Panc1 (cell line): ENCODE measurements around the gene FAM204A. TPM values are rescaled to one million over a fixed set of nuclear protein-coding genes. Genes with fewer than 3 reads are reported as not detected.

Experiments
- ATAC-seq: fragments of 200-7000 bp; cut with Tn5 transposase; 2 replicates; pipeline ENCODE4 v1.9.1; 2020; ENCODE audit warnings: mild to moderate bottlenecking, moderate library complexity
- BruUV-seq: library from RNA; stranded (reverse); fragments of 400-500 nt; replicated peaks from 2 replicates; lab custom pipeline; 2021; lab: Mats Ljungman, UMichigan
- CTCF ChIA-PET: fragments of 300-600 bp; sonication (Branson Sonifier 250); formaldehyde crosslinking; loops from one replicate; lab custom pipeline; 2022; ENCODE audit warnings: antibody characterized with exemption; lab: Charles Lee
- POLR2A ChIA-PET: fragments of 300-600 bp; sonication (Branson Sonifier 250); formaldehyde crosslinking; loops from one replicate; lab custom pipeline; 2022; ENCODE audit warnings: antibody characterized with exemption; lab: Charles Lee
- DNase-seq: peaks from one replicate; pipeline ENCODE4 v3.0.0-alpha.2; 2010; ENCODE audit warnings: low read depth, low spot score
- H3K27ac ChIP-seq: 2 replicates; pipeline ENCODE4 v1.5.1; 2011; ENCODE audit warnings: mild to moderate bottlenecking, low read length, inconsistent platforms
- H3K27me3 ChIP-seq: fragments of 200-500 bp; sonication (Bioruptor generic); 2 replicates; pipeline ENCODE4 v1.6.0; 2014; ENCODE audit warnings: low read length, inconsistent platforms; ENCODE audit not compliant: control insufficient read depth, insufficient read depth
- H3K36me3 ChIP-seq: fragments of 200-500 bp; sonication (Bioruptor generic); 2 replicates; pipeline ENCODE4 v1.5.1; 2014; ENCODE audit warnings: inconsistent platforms, mild to moderate bottlenecking, low read length, moderate library complexity; ENCODE audit not compliant: control insufficient read depth, insufficient read depth
- H3K4me1 ChIP-seq: 2 replicates; pipeline ENCODE4 v1.5.1; 2011; ENCODE audit warnings: inconsistent platforms, mild to moderate bottlenecking, low read length, moderate library complexity; ENCODE audit not compliant: control insufficient read depth, insufficient read depth
- H3K4me3 ChIP-seq, 2 experiments: 2 replicates each; pipeline ENCODE4 v1.5.1; 2011 to 2012; ENCODE audit warnings: low read depth in 2 of 2, low read length in 2 of 2, mild to moderate bottlenecking in 2 of 2, inconsistent platforms in 1 of 2, moderate library complexity in 1 of 2
- H3K9me3 ChIP-seq: fragments of 200-500 bp; sonication (Bioruptor generic); 2 replicates; pipeline ENCODE4 v1.5.1; 2014; ENCODE audit warnings: low read depth, mild to moderate bottlenecking, inconsistent platforms, low read length, moderate library complexity; ENCODE audit not compliant: control insufficient read depth, insufficient read depth
- POLR2AphosphoS5 ChIP-seq: IDR thresholded peaks from 2 replicates; pipeline ENCODE4 v1.6.1; 2012; ENCODE audit warnings: mild to moderate bottlenecking, low read depth, low read length, moderate library complexity
- SIN3A ChIP-seq: IDR thresholded peaks from 2 replicates; pipeline ENCODE4 v1.6.1; 2012; ENCODE audit warnings: low read depth, mild to moderate bottlenecking, low read length, moderate library complexity, borderline replicate concordance; ENCODE audit not compliant: insufficient read depth
- TCF7L2 ChIP-seq: IDR thresholded peaks from 2 replicates; pipeline ENCODE4 v1.6.1; 2011; ENCODE audit warnings: mild to moderate bottlenecking, low read depth, low read length, inconsistent platforms
- in situ Hi-C: cut with HindIII; loops from 2 replicates; pipeline ENCODE4 v1.10.0; 2016; ENCODE audit warnings: low sequenced_read_pairs, low pct_unique_long_range_greater_than_20kb
- intact Hi-C: fragments of 100-400 bp; cut with micrococcal nuclease; formaldehyde crosslinking; loops from one replicate; pipeline ENCODE4 v1.10.0; 2022; ENCODE audit not compliant: unreplicated experiment
- total RNA-seq: library from RNA; stranded (reverse); gene quantifications from one replicate; pipeline ENCODE4 v1.2.1, GENCODE V29; 2021; ENCODE audit not compliant: unreplicated experiment
- TF ChIP-seq, protein P1 (sequence below), 2 experiments: IDR thresholded peaks; 2 replicates each; pipeline ENCODE4 v1.6.1; 2011 to 2012; ENCODE audit warnings: low read depth in 2 of 2, control low read depth in 1 of 2, low read length in 1 of 2, mild to moderate bottlenecking in 1 of 2, moderate library complexity in 1 of 2; ENCODE audit not compliant: insufficient read depth in 1 of 2
- TF ChIP-seq, protein P2 (sequence below): fragments of 450-650 bp; IDR thresholded peaks from 2 replicates; pipeline ENCODE4 v1.5.1; 2017; ENCODE audit warnings: mild to moderate bottlenecking

Gene FAM204A
- total RNA-seq, 1 experiment from 2014 or later: 69.1 TPM

- CTCF ChIA-PET: no interaction called here
- POLR2A ChIA-PET: interaction anchor here (0.6 to 1.0 kb wide), 2 partner anchors 17 to 126 kb away, joined by 3 to 7 read pairs; no protein-coding TSS in a partner anchor
- no peaks in the 10 kb centered on the region for H3K9me3 ChIP-seq
- no peak for DNase-seq
- intact Hi-C loops (no loop called here), in situ Hi-C loops (no loop called here)
- H3K36me3 ChIP-seq: peaks cover 11% of the 10 kb centered on the region; the same call in 1 of the 2 replicates
- H3K27me3 ChIP-seq: no peaks in the 10 kb centered on the region
- H3K4me3 ChIP-seq: no peak overlapping the region
- H3K4me1 ChIP-seq: peaks cover 10% of the 10 kb centered on the region; the same call in 1 of the 2 replicates
- BruUV-seq: no TSS peak
- H3K27ac ChIP-seq: no peak overlapping the region
- no peak for ATAC-seq
- TF ChIP-seq TCF7L2 (no peak), POLR2AphosphoS5 (no peak), SIN3A (no peak)
- TF ChIP-seq, protein P1, sequence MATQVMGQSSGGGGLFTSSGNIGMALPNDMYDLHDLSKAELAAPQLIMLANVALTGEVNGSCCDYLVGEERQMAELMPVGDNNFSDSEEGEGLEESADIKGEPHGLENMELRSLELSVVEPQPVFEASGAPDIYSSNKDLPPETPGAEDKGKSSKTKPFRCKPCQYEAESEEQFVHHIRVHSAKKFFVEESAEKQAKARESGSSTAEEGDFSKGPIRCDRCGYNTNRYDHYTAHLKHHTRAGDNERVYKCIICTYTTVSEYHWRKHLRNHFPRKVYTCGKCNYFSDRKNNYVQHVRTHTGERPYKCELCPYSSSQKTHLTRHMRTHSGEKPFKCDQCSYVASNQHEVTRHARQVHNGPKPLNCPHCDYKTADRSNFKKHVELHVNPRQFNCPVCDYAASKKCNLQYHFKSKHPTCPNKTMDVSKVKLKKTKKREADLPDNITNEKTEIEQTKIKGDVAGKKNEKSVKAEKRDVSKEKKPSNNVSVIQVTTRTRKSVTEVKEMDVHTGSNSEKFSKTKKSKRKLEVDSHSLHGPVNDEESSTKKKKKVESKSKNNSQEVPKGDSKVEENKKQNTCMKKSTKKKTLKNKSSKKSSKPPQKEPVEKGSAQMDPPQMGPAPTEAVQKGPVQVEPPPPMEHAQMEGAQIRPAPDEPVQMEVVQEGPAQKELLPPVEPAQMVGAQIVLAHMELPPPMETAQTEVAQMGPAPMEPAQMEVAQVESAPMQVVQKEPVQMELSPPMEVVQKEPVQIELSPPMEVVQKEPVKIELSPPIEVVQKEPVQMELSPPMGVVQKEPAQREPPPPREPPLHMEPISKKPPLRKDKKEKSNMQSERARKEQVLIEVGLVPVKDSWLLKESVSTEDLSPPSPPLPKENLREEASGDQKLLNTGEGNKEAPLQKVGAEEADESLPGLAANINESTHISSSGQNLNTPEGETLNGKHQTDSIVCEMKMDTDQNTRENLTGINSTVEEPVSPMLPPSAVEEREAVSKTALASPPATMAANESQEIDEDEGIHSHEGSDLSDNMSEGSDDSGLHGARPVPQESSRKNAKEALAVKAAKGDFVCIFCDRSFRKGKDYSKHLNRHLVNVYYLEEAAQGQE (IDR thresholded peaks at IDR 0.05; ENCODE audit: insufficient read depth in 1 of 2, low read depth in 2 of 2, low read length in 1 of 2): no peak
- TF ChIP-seq, protein P2, sequence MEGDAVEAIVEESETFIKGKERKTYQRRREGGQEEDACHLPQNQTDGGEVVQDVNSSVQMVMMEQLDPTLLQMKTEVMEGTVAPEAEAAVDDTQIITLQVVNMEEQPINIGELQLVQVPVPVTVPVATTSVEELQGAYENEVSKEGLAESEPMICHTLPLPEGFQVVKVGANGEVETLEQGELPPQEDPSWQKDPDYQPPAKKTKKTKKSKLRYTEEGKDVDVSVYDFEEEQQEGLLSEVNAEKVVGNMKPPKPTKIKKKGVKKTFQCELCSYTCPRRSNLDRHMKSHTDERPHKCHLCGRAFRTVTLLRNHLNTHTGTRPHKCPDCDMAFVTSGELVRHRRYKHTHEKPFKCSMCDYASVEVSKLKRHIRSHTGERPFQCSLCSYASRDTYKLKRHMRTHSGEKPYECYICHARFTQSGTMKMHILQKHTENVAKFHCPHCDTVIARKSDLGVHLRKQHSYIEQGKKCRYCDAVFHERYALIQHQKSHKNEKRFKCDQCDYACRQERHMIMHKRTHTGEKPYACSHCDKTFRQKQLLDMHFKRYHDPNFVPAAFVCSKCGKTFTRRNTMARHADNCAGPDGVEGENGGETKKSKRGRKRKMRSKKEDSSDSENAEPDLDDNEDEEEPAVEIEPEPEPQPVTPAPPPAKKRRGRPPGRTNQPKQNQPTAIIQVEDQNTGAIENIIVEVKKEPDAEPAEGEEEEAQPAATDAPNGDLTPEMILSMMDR: no peak
Measured at GRCh38 chr10:118315629-118316028, 26.5 kb downstream of the FAM204A start.

DNA sequence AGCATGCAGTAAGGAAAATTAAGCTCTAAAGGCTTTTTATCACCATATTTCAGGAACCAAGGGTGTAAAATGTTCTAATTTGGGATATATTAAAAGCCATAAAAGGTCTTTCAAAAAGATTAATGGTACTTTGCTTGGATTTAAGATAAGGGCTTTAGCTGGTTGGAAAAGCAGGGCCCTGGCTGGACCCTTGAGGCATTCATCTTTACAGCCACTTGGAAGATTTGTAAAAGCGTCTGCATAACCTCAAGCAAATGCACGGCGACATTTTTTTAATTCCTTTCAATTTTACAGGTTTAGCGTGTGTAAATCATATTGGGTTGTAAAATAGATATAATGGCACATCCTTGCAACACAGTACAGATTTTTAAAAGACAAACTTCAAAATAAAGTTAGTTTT, 27.2 kb downstream of the FAM204A start:
- DNase-seq (no peak), ATAC-seq (no peak)
- Histone ChIP-seq H3K4me1 (peaks cover 12% of the 10 kb centered on the region; the same call in 1 of the 2 replicates), H3K9me3 (no peaks in the 10 kb centered on the region), H3K27me3 (no peaks in the 10 kb centered on the region), H3K36me3 (peaks cover 10% of the 10 kb centered on the region; the same call in 1 of the 2 replicates), H3K4me3 (no peak overlapping the region), H3K27ac (no peak overlapping the region)
- TF ChIP-seq, protein P2: no peak
- TF ChIP-seq, protein P1 (IDR thresholded peaks at IDR 0.05; ENCODE audit: insufficient read depth in 1 of 2, low read depth in 2 of 2, low read length in 1 of 2): no peak
- TF ChIP-seq TCF7L2 (no peak), POLR2AphosphoS5 (no peak), SIN3A (no peak)
- POLR2A ChIA-PET: interaction anchor here (0.6 to 1.0 kb wide), 2 partner anchors 16 to 125 kb away, joined by 3 to 7 read pairs; no protein-coding TSS in a partner anchor
- intact Hi-C loops: no loop called here
- BruUV-seq: no TSS peak
- in situ Hi-C loops: no loop called here
- CTCF ChIA-PET: no interaction called here
